Mammary epithelial cell (primary cell): ENCODE data around the gene SLC66A3.

ENCODE experiments used
- EZH2 ChIP-seq: IDR thresholded peaks from 2 replicates; pipeline ENCODE4 v1.6.1; 2012; ENCODE audit warnings: low read length, inconsistent platforms, borderline replicate concordance
- TF ChIP-seq, protein P1 (sequence below), 2 donors: IDR thresholded peaks in 1 of 2; conservative IDR thresholded peaks in 1 of 2; 2 replicates each; pipeline ENCODE4 v1.5.1; 2011 to 2012; ENCODE audit warnings: inconsistent platforms in 2 of 2, low read length in 2 of 2, mild to moderate bottlenecking in 2 of 2, control low read depth in 1 of 2, low read depth in 1 of 2; ENCODE audit not compliant: insufficient read depth in 1 of 2; ENCODE audit errors: extremely low read depth in 1 of 2

DNA sequence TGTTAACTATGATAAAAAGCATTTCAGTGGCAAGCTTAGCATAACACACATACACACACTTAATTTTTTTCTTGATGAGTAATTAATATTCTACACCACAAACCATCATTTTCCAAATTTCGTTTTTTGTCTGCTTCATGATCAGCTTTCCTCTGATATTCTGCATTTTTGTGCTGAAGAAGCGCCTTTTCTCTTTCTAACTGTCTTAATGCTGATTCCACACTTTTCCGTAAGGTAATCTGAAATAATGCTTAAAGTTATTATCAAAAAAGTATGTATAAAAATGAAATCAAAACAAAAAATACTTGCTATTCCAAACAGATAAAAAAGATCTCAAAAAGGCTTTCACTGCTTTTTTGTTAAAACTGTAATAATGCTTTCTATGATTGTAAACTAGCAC, 60.1 kb downstream of the SLC66A3 start:
- TF ChIP-seq, protein P1, sequence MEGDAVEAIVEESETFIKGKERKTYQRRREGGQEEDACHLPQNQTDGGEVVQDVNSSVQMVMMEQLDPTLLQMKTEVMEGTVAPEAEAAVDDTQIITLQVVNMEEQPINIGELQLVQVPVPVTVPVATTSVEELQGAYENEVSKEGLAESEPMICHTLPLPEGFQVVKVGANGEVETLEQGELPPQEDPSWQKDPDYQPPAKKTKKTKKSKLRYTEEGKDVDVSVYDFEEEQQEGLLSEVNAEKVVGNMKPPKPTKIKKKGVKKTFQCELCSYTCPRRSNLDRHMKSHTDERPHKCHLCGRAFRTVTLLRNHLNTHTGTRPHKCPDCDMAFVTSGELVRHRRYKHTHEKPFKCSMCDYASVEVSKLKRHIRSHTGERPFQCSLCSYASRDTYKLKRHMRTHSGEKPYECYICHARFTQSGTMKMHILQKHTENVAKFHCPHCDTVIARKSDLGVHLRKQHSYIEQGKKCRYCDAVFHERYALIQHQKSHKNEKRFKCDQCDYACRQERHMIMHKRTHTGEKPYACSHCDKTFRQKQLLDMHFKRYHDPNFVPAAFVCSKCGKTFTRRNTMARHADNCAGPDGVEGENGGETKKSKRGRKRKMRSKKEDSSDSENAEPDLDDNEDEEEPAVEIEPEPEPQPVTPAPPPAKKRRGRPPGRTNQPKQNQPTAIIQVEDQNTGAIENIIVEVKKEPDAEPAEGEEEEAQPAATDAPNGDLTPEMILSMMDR (conservative IDR thresholded peaks at IDR 0.05 in 1 of 2, IDR thresholded peaks at IDR 0.05 in 1 of 2; ENCODE audit: extremely low read depth in 1 of 2, insufficient read depth in 1 of 2, low read depth in 1 of 2, low read length in 2 of 2) = no peak
- no peak for TF ChIP-seq EZH2
